Panc1 (cell line): Measurements from ENCODE around the gene CELF2.

Source experiments
- TF ChIP-seq, protein P1 (sequence below): fragments of 450-650 bp; IDR thresholded peaks from 2 replicates; pipeline ENCODE4 v1.5.1; 2017; ENCODE audit warnings: mild to moderate bottlenecking
- TF ChIP-seq, protein P2 (sequence below), 2 experiments: IDR thresholded peaks; 2 replicates each; pipeline ENCODE4 v1.6.1; 2011 to 2012; ENCODE audit warnings: low read depth in 2 of 2, control low read depth in 1 of 2, low read length in 1 of 2, mild to moderate bottlenecking in 1 of 2, moderate library complexity in 1 of 2; ENCODE audit not compliant: insufficient read depth in 1 of 2

DNA sequence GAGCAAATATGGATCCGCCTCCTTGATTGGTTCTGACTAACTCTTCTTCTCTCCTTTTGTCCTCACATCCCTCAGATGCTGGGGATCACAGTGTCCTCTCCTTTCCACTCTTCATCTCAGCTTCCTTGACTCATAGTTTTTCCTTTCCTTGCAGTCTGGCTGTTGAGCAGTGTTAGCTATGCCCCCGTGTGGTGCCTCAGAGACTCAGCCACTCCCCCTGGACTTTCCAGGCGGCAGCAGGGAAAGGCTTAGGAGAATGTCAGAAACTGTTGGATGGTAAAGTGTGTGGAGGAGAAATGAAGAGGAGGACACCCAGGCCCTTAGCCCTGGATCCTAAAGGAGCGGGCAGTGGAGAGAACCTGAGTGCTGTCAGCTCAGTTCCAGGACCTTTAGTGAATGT is 267.5 kb downstream of the CELF2 start:
- TF ChIP-seq, protein P1, sequence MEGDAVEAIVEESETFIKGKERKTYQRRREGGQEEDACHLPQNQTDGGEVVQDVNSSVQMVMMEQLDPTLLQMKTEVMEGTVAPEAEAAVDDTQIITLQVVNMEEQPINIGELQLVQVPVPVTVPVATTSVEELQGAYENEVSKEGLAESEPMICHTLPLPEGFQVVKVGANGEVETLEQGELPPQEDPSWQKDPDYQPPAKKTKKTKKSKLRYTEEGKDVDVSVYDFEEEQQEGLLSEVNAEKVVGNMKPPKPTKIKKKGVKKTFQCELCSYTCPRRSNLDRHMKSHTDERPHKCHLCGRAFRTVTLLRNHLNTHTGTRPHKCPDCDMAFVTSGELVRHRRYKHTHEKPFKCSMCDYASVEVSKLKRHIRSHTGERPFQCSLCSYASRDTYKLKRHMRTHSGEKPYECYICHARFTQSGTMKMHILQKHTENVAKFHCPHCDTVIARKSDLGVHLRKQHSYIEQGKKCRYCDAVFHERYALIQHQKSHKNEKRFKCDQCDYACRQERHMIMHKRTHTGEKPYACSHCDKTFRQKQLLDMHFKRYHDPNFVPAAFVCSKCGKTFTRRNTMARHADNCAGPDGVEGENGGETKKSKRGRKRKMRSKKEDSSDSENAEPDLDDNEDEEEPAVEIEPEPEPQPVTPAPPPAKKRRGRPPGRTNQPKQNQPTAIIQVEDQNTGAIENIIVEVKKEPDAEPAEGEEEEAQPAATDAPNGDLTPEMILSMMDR, result no peak; the same call in 1 of the 2 replicates
- TF ChIP-seq, protein P2, sequence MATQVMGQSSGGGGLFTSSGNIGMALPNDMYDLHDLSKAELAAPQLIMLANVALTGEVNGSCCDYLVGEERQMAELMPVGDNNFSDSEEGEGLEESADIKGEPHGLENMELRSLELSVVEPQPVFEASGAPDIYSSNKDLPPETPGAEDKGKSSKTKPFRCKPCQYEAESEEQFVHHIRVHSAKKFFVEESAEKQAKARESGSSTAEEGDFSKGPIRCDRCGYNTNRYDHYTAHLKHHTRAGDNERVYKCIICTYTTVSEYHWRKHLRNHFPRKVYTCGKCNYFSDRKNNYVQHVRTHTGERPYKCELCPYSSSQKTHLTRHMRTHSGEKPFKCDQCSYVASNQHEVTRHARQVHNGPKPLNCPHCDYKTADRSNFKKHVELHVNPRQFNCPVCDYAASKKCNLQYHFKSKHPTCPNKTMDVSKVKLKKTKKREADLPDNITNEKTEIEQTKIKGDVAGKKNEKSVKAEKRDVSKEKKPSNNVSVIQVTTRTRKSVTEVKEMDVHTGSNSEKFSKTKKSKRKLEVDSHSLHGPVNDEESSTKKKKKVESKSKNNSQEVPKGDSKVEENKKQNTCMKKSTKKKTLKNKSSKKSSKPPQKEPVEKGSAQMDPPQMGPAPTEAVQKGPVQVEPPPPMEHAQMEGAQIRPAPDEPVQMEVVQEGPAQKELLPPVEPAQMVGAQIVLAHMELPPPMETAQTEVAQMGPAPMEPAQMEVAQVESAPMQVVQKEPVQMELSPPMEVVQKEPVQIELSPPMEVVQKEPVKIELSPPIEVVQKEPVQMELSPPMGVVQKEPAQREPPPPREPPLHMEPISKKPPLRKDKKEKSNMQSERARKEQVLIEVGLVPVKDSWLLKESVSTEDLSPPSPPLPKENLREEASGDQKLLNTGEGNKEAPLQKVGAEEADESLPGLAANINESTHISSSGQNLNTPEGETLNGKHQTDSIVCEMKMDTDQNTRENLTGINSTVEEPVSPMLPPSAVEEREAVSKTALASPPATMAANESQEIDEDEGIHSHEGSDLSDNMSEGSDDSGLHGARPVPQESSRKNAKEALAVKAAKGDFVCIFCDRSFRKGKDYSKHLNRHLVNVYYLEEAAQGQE (IDR thresholded peaks at IDR 0.05; ENCODE audit: insufficient read depth in 1 of 2, low read depth in 2 of 2, low read length in 1 of 2), result no peak
